8988T (cell line): ENCODE data around the gene CDKN1A.
"Not testable (repeated sequence)": the region's sequence is repeated elsewhere in the genome, so short reads cannot be mapped to it uniquely, and the experiment has no call there.

Experiments used
- DNase-seq: peaks from one replicate; pipeline ENCODE4 v3.0.0; 2011

The CDKN1A gene

DNA sequence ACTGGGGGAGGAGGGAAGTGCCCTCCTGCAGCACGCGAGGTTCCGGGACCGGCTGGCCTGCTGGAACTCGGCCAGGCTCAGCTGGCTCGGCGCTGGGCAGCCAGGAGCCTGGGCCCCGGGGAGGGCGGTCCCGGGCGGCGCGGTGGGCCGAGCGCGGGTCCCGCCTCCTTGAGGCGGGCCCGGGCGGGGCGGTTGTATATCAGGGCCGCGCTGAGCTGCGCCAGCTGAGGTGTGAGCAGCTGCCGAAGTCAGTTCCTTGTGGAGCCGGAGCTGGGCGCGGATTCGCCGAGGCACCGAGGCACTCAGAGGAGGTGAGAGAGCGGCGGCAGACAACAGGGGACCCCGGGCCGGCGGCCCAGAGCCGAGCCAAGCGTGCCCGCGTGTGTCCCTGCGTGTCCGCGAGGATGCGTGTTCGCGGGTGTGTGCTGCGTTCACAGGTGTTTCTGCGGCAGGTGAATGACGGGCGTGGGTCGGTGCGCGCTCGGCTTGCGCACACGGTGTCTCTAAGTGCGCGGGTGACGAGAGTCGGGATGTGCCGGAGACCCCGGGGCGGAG, at the start of gene CDKN1A:
Gene CDKN1A, plus strand, starts transcription at position 227 of the 555 bp plus-strand sequence. CDS start 5,388 bp downstream, outside the sequence.
- peak; percentile 78 for DNase-seq

DNA sequence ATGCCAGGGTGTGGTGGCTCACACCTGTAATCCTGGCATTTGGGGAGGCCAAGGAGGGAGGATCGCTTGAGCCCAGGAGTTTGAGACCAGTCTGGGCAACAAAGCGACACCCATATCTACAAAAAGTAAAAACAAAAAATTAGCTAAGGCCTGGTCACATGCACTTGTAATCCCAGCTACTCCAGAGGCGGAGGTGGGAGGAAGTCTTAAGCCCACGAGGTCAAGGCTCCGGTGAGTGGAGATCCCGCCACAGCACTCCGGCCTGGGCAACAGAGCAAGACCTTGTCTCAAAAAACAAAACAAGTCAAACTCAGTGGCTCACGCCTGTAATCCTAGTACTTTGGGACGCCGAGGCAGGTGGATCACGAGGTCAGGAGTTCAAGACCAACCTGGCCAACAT, 48.7 kb upstream of the CDKN1A start:
- no peak for DNase-seq

DNA sequence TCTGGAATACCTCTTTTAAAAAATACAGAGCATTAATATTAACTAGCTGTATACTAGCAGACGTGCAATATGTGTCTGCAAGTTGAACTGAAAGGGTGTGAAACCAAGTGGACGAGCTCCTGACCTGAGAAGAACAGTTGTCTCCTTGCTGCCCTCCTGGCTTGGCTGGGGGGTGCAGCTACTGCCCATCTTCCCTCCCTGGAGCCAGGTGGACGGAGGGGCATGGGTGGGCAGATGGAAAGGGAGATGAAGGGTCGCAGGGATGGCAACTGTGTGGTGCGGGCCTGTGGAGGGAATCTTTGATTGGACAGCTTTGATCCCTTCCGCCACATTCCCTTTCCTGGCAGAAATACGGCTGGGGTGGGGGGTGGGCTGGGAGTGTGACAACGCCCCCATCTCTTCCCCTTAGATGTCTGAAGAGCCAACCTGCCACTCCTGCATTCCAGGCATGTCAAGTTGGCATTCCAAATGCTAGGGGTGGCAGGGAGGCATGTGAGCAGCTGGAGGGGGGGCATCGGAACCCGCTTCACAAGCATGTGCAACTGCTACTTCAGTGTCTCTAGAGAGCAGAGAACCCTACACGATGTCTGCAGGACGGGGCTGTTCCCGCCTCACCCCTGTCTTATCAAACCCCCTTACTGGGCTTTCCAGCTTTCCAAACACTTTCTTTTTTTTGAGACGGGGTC, 47.0 kb upstream of the CDKN1A start:
- no peak for DNase-seq

DNA sequence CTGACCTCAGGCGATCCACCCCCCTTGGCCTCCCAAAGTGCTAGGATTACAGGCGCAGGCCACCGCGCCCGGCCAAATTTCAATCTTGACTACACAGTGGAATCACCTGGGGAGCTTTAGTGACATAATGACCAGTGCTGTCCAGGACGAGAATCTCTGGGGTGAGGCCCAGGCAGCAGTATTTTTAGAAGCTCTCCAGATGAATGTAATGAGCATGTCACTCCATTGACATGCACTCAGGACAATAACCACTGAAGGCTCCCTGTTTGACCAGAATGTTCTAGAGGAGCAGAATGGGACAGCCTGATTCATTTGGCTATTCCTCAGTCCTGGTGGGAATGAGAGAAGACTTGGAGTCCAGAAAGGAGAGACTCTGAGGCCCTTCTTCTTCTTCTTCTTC, 45.1 kb upstream of the CDKN1A start:
- no peak for DNase-seq

DNA sequence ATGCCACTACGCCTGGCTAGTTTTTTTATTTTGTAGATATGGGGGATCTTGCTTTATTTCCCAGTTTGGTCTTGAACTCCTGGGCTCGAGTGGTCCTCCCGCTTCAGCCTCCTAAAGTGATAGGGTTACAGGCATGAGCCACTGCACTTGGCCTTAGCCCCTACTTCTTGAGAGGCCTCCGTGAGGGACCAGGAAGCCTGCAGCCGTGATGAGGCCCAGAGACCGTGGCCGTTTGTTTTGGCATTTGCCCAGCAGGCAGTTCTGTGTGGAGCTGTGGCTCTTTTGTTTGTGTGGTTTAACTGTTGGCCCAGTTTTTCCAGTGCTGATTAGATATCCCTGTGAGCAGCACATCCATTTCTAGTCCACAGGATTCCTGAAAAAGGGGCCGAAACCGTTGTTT, 44.6 kb upstream of the CDKN1A start:
- no peak for DNase-seq

DNA sequence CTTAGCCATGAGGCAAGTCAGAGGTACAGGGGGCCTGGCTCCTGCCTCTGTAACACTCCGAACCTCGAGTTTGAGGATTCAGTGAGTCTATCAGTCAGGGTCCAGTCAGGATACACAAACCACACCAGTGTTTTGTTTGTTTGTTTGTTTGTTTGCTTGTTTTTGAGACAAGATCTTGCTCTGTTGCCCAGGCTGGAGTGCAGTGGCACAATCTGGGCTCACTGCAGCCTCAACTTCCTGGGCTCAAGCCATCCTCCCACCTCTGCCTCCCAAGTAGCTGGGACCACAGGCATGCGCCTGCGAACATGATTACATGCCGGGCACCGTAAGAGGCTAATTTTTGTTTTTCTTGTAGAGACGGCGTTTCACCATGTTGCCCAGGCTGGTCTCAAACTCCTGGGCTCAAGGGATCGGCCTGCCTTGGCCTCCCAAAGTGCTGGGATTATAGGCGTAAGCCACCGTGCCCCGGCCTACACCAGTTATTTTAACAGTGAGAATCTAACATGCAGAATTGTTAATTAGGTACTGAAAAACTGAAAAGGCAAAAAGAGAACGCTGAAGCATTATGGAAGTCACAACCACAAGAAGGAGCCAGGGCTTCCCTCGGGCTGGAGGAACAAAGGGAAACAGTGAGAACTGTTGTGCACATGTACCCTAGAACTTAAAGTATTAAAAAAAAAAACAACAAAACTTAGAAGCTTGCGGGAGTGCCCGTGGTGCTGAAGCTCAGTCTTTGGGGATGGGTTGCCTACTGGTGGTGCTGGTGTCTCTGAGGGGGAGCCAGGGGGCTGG, 44.0 kb upstream of the CDKN1A start:
- no peak for DNase-seq

DNA sequence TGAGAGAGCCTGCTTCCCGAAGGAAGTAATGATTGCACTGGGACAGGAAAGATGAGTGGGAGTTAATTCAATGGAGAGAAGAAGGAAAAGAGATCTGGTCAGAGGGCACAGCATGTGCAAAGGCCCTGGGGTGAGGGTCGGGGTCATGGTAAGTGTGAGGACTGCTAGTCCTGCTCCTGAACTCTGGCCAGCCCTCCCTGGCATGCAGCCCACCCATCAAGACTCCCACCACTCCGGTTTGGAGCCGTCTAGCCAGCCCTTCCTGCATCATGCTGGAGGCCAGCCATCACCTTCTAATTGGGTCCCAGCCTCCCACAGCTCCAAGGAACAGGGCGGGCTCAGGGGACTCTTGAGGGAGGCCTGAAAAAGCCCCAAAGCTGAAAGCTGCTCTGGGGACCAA, 42.2 kb upstream of the CDKN1A start:
- DNase-seq: no peak

DNA sequence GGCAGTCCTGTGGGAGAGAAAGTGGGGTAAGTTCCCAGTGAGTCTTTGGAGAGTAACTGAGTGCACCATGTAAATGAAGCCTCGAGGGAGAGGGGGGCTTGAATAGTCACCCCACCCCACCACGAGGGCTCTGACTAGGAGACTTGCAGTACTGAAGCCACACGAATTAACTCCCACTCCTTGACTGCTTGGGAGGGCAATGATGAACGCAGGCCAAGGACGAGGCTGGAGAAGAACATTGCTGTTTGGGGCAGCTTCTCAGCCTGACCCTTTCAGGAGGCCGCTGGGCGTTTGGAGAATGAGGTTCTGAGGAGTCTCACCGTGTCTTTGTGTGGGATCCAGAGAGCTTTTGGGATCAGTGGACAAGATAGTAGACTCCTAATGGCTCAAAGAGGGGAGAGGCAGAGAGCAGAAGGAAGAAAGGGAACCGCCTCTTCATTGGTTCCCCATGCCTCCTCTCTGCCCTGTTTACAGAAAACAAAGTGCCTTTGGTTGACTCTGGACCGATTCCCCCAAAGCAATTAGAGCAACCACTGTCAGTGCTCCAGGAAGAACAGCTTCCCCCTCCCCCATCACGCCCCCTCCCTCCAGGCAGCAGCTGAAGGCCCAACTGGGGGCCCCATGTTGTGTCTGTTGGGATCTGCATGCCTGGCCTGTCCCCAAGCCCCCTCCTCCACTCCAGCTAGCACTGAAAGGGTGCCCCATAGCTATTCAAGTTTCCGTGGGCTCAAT, 41.7 kb upstream of the CDKN1A start:
- DNase-seq: no peak

DNA sequence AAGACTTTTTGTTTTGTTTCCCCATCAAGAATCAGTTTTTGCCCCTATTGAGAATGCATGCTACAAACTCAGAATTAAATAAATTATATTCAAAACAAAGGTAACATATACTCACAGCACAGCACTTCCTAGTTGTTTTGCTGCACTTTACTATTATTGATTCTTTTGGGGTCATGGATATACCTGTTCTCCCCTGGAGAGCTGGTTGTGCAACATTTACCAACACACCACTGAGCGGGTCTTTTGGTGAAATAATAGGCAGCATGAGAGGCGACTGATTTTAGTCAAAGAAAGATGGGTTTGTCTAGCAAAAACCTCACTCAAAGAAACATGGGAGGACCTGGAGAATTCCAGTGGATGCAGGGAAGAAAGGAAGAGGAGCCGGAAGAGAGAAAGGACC, 39.9 kb upstream of the CDKN1A start:
- DNase-seq: no peak

DNA sequence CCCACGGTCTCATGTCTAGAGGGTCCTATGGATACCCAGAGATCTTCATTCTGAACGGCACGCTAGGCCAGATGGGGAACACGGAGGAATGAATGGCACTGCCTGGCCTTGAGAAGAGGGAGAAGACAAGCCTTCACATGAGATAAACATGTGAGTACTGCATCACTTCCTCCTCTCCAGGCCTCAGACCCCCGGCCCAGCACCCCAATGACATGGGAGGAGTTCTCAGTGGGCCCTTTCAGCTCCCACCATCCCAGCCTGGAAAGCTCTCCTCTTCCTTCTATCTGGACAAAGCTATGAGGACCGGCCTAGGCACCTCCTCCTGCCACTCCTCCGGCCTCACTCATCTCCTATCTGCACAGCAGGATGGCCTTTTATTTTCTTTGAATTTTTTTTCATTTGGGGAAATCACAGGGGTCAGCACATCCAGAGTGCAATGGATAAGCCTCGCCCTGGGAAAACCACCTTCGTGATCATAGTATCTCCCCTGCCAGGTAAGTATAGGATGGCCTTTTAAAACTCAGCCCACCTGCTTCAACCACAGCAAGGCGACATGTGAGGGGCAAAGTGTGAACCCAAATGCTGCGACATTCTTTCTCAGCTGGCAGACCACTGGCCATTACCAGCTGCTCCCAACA, 39.2 kb upstream of the CDKN1A start:
- no peak for DNase-seq

DNA sequence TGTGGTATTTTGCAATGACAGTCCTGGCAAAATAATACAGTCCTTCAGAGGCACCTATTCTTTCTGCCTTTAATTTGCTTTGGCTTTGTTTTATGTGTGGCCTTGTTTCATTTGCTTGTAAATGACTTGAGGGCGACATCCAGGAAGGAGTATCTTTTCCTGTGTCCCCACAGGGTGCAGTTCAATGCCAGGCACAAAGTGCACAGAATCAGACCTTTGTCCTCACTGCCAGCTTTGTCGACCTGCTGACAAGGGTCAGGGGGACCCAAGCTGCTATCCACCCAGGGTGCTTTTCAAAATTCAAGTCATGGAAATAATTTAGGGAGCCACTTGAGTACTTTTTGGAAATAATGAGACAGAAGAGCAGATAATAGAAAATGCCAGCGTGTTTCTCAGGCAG, 37.0 kb upstream of the CDKN1A start:
- DNase-seq: no peak

DNA sequence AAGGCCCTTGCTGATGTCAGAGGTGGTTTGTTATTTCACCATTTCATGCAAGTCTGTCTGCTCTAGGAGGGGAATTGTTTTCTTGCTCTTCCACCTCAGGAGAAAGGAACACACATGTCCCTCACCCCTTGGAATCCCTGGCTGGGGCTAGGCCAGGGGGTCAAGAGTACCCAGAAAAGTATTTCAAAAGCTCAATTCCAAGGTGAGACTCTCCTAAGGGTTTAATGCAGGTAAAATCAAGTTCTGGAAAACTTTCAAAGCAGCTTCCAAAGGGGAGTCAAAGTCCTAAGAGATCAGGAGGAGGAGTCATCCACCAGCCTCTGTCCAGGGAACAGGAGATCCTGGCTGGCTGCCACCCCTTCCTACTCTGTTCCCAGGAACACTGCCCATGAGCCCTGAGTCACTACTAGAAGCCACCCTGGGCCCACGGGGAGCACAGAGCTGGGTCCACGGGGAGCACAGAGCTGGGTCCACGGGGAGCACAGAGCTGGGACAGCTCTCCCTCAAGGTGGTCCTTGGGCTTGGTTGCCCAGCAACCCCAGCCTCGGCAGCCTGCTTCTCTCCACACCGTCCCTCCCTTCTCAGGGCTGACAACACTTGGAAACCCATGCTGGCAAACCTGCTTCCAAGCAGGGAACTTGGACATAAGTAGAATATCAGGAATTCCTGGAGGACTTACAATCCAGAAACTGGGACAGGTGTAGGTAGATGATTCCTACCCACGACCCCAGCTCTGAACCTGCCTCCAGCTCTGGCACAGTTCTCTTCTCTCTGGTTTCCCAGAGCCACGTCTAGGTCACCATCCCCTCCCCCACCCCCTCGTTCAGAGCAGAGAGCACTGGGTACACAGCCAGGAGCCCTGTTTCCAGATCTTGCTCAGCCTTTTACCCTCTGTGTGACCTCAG, 35.3 kb upstream of the CDKN1A start:
- no peak for DNase-seq

DNA sequence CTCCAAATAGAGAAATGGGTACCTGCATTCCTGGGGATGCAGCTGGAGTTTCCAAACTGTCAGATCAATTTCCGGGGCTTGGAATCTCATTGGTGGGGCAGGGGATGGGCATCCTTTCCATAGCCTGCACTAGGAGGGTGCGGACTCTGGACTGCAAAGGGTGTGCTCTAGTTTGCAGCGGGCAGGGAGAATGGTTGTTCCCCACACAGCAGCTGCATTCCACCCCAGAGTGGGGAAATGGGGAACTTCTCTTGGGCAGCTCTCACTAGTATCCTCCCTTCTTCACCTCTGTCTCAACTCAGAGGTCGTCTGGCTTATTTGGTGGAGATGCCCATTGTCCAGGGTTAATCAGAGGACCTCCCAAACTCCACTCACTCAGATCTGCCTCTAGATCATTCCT, 34.5 kb upstream of the CDKN1A start:
- DNase-seq: no peak

DNA sequence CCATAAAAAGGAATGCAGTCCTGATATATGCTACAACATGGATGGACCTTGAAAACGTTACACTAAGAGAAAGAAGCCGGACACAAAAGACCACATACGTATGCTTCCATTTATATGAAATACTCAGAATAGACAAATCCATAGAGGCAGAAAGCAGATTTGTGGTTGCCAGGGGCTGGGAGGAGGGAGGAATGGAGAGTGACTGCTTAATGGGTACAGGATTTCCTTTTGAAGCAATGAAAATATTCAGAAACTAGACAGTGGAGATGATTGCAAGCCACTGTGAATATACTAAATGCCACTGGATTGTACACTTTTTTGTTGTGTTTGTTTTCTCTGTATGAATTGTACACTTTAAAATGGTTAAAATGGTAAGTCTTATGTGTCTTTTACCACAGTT, 29.4 kb upstream of the CDKN1A start:
- DNase-seq: no peak

DNA sequence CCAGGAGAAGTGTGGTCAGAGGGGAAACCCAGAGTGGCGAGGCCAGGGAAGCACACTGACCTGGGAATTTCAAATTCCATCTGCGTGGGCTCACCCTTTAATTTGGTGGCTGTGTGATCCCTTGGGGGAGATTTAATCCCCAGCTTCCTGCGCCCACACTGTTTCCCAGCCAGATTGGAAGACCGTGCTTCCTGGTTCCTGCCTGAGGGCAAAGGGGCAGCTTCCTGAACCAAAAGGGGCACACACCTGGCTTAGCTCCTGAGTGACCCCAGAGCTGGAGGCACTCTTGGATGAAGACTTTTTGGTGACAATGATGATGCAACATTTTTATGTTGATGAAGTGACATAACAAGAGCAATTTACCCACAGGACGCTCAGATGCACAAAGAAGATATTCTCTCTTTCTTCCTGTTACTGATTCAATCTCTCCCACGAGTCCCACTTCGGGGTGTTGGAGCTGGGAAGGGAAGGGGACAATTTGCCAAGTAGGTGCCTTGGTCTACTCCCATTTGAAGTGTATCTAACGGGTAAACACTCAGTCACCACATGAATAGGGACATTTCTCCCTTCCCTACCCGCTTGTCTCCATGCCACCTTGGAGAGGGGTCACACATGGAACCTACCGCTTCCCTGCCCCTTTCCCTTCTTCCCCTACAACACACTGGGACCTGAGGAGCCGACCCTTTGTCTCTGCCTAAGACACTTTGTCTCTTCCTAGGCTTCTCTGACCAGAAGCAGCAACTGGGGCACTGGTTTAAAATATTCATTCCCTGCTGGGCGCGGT, 28.6 kb upstream of the CDKN1A start:
- no peak for DNase-seq

DNA sequence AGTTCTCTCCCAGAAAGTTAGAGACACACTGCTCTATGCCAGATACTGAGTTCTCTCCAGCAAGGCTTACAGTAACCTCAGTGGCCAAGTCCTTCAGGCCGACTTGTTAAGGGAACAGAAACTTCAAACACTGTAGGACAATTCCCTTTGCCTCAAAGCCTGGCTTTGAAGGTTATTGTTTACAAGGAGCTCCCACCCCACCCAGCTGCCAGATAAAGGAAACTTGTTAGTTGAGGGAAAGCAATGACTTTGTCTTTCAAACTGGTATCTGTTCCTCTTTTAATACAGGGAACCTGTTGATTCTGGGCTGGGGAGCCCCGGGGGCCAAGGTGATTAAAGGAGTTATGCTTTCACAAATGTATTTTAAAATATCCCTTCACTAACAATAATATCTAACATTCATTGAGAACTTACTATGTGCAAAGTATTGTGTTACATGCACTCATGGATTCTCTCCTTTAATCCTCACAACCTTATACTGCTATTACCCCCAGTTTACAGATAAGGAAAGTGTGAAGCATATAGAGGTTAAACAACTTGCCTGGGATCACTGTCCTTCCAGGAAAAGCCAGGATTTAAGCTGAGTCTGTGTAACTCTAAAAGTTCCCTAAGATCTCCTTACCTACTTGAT, 27.6 kb upstream of the CDKN1A start:
- DNase-seq: no peak

DNA sequence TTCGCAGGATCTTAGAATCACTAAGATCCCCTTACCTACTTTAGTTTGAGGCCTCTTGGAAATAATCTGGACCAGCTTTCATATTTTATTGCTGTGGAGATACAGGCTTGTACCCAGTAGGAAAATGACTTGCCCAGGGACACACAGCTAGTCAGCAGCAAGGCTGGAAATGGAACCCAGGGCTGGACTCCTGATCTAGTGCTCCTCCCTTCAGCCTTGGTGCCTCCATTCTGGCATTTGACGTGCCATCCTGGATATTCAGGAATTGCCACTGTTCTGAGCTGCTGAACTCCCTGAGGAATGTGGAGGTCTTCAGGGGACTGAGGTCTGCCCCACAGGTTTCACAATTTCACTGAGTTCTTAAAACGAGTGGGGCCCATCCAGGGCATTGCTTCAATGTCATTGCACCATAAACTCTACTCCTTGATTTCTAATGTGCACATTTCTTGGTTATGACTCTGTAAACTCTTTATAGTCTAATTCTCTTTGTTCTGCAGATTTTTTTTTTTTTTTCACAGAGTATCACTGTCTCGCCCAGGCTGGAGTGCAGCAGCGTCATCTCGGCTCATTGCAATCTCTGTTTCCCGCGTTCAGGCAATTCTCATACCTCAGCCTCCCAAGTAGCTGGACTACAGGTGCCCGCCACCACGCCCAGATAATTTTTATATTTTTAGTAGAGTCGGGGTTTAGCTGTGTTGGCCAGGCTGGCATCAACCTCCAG, 26.7 kb upstream of the CDKN1A start:
- no peak for DNase-seq

DNA sequence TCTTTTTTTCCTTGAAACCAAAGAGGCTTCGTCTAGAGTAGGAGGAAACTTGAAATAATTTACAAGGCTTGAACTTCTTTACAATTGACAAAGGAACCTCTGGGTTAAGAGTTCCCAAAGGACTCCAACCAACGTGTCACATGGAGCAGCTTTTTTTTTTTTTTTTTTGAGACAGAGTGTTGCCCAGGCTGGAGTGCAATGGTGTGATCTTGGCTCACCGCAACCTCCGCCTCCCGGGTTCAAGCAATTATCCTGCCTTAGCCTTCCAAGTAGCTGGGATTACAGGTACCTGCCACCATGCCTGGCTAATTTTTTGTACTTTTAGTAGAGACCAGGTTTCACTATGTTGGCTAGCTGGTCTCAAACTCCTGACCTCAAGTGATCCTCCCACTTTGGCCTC, 24.0 kb upstream of the CDKN1A start:
- DNase-seq: not testable (repeated sequence)

DNA sequence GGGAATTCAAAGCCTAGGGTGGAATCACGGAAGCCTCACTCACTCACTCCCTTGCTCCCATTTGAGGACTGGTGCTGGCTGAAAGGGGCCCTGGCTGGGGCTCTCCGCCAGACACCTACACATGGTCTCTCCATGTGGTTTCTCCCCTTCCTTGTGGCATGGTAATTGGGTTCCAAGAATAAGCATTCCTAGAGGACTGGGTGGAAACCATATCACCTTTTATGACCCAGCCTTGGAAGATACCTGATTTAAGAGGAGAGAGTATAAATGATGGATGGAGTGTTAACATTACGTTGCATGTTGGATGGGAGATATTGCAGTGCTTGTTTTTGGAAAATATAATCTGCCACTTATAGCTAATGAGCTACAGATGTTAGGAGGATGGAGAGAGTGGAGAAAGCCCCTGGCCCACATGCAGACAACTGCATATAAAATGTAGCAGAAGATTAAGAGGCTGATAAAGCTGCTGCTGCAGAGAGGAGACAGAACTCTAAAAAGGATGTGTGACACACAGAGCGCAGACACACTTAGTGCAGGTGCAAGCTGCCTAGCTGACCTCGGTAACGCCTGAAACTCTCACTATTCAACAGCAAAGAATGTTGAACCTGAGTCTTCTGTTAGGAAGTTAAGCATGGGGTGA, 23.3 kb upstream of the CDKN1A start:
- no peak for DNase-seq
